GM21390 (cell line): ENCODE results near the gene SERPINE3.

Experiments
- ATAC-seq: cut with Tn5 transposase; IDR thresholded peaks from one replicate; pipeline ENCODE4 v1.9.1; 2021; ENCODE audit not compliant: unreplicated experiment

Gene SERPINE3

GRCh38 chr13:51327961-51328360 is 11.5 kb upstream of the SERPINE3 start:
- no peak for ATAC-seq

- no peak for ATAC-seq
These were observed 11.0 kb upstream of the SERPINE3 start for GRCh38 chr13:51328488-51328887.

- no peak for ATAC-seq
These were observed 9.9 kb upstream of the SERPINE3 start for GRCh38 chr13:51329606-51330005.

- ATAC-seq: peak; percentile 47
These were observed 8.7 kb upstream of the SERPINE3 start for GRCh38 chr13:51330791-51331190.

GRCh38 chr13:51331354-51331861 is 8.1 kb upstream of the SERPINE3 start:
- ATAC-seq: peak; percentile 50

GRCh38 chr13:51332566-51333361 is 6.7 kb upstream of the SERPINE3 start:
- no peak for ATAC-seq

GRCh38 chr13:51333421-51333820 is 6.1 kb upstream of the SERPINE3 start:
- ATAC-seq: no peak

- no peak for ATAC-seq
These were observed 5.7 kb upstream of the SERPINE3 start for GRCh38 chr13:51333826-51334225.

- ATAC-seq: no peak
These were observed 2.7 kb upstream of the SERPINE3 start for GRCh38 chr13:51336746-51337145.

- no peak for ATAC-seq
These were observed 651 bp downstream of the SERPINE3 start for GRCh38 chr13:51339952-51340732.

GRCh38 chr13:51341232-51341631 is 1.7 kb downstream of the SERPINE3 start:
- ATAC-seq: no peak

GRCh38 chr13:51341791-51342190 is 2.3 kb downstream of the SERPINE3 start:
- no peak for ATAC-seq

- no peak for ATAC-seq
These were observed 3.2 kb downstream of the SERPINE3 start for GRCh38 chr13:51342706-51343105.

- ATAC-seq: no peak
These were observed 4.0 kb downstream of the SERPINE3 start for GRCh38 chr13:51343475-51343874.

GRCh38 chr13:51346397-51346796 is 6.9 kb downstream of the SERPINE3 start:
- ATAC-seq: no peak

- ATAC-seq: no peak
These were observed 7.6 kb downstream of the SERPINE3 start for GRCh38 chr13:51347099-51347498.

- no peak for ATAC-seq
These were observed 8.8 kb downstream of the SERPINE3 start for GRCh38 chr13:51348069-51348967.

GRCh38 chr13:51349016-51349415 is 9.5 kb downstream of the SERPINE3 start:
- no peak for ATAC-seq

- ATAC-seq: no peak
These were observed 15.7 kb downstream of the SERPINE3 start for GRCh38 chr13:51355217-51355616.

- no peak for ATAC-seq
These were observed 18.6 kb downstream of the SERPINE3 start for GRCh38 chr13:51357928-51358595.
